T-helper 2 cell treated with Interferon-gamma antibody and Interleukin-4, amounts not matched to agents 5 μg/mL and 100 μg/mL, for 36 hours (primary cell): Measurements from ENCODE around the gene ATP8B3.
"Not testable (repeated sequence)": the region's sequence is repeated elsewhere in the genome, so short reads cannot be mapped to it uniquely, and the experiment has no call there.

ENCODE experiments used
- DNase-seq: peaks from one replicate; pipeline ENCODE4 v3.0.0; 2021; ENCODE audit warnings: low spot score
- H3K27ac Mint-ChIP-seq: one replicate; pipeline ENCODE4 v1.8.0; 2021; ENCODE audit warnings: mild to moderate bottlenecking, mixed read lengths
- H3K27me3 Mint-ChIP-seq: one replicate; pipeline ENCODE4 v1.8.0; 2021; ENCODE audit warnings: low read depth, mixed read lengths
- H3K36me3 Mint-ChIP-seq: one replicate; pipeline ENCODE4 v1.8.0; 2021; ENCODE audit warnings: low read depth, mixed read lengths
- H3K4me1 Mint-ChIP-seq: one replicate; pipeline ENCODE4 v1.8.0; 2021; ENCODE audit warnings: low read depth, mixed read lengths
- H3K4me3 Mint-ChIP-seq: one replicate; pipeline ENCODE4 v1.8.0; 2022; ENCODE audit warnings: mild to moderate bottlenecking, moderate library complexity, mixed read lengths
- H3K9me3 Mint-ChIP-seq: one replicate; pipeline ENCODE4 v1.8.0; 2021; ENCODE audit warnings: mixed read lengths

ATP8B3 gene

DNA sequence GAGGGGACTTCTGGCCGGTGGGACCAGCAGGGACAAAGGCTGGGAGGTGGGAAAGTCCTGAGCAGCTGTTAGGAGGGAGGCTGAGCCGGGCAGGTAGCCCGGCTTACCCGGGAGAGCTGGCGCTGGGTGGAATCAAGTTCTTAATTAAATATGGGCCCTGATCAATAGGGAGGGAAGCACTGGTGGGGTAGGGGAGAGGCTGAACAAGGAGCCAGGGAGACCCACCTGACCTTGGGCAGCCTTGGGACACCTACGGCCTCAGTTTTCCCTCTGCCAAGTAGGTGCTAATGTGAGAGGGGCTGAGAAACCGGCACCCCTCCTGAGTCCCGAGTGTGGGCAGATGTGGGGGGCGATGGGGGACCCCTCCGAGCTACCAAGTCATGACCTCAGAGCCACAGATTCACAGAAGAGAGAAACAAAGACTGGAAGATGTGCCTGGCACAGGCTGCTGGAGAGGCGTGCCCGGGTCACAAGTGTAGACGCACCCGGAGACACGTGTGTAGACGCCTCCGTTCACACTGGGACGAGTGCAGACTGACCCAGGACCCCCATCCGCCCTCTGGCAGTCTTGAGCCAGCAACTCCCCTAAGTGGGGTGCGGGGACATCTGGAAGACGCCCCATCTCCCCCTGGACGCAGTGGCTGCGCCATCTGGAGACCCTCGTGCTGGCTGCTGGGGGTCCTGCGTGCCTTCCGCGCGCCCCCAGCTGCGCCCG, 50.4 kb downstream of the ATP8B3 start:
- H3K4me1 Mint-ChIP-seq, result peaks cover 2% of the 10 kb centered on the region
- no peaks in the 10 kb centered on the region for H3K9me3 Mint-ChIP-seq
- peak overlapping the region; percentile 60 for H3K27ac Mint-ChIP-seq
- H3K4me3 Mint-ChIP-seq, result no peak overlapping the region
- H3K36me3 Mint-ChIP-seq, result no peaks in the 10 kb centered on the region
- H3K27me3 Mint-ChIP-seq, result peaks cover 80% of the 10 kb centered on the region
- DNase-seq, result no peak

DNA sequence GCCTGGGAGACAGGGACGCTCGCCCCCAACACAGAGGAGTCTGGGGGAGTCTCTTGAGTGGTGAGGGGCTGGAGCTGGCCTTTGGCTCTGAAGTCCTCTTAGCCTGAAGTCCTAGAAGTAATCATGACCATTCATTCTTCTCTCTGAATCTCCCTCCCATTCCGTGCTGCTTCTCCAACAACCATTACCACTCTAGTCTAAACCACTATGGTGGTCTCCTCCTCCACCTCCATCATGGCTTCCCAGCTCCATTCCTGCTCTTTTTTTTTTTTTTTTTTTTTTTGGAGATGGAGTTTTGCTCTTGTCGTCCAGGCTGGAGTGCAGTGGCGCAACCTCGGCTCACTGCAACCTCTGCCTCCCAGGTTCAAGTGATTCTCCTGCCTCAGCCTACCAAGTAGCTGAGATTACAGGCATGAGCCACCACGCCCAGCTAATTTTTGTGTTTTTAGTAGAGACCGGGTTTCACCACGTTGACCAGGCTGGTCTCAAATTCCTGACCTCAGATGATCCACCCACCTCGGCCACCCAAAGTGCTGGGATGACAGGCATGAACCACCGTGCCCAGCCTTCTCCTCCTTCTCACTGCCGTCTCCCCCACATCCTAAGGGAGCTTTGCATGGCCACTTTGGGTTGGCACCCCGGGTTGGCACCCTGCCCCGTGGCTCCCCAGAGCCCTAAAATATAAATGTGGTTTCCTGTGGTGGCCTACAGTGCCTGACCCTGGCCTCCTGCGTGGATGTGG, 51.1 kb downstream of the ATP8B3 start:
- not testable (repeated sequence) for DNase-seq, H3K4me3 Mint-ChIP-seq, H3K4me1 Mint-ChIP-seq, H3K36me3 Mint-ChIP-seq, H3K27ac Mint-ChIP-seq, H3K9me3 Mint-ChIP-seq
- H3K27me3 Mint-ChIP-seq, result peaks cover 83% of the 10 kb centered on the region

DNA sequence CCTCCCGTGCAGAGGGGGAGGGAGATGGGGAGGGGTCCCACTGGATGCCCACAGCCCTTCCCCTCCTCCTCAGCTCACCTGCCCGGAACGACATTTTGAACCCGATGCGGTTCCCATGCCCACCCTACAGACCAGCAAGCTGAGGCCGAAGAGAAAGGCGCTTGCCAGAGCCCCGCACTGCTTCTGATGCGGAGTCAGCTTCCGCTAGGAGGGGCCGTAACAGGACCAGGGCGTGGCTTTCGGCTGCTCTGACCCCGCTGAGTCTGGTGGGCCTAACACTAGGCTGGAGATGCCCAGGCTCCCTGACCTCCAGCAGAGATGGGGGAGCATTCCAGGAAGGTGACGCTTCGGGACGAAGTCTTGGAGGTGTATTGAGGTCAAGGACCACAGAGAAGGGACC, 52.1 kb downstream of the ATP8B3 start:
- no peak overlapping the region for H3K4me3 Mint-ChIP-seq
- no peak overlapping the region for H3K27ac Mint-ChIP-seq
- peaks cover 79% of the 10 kb centered on the region for H3K27me3 Mint-ChIP-seq
- H3K4me1 Mint-ChIP-seq, result peaks cover 4% of the 10 kb centered on the region
- no peaks in the 10 kb centered on the region for H3K9me3 Mint-ChIP-seq
- DNase-seq, result no peak
- peaks cover 1% of the 10 kb centered on the region for H3K36me3 Mint-ChIP-seq

DNA sequence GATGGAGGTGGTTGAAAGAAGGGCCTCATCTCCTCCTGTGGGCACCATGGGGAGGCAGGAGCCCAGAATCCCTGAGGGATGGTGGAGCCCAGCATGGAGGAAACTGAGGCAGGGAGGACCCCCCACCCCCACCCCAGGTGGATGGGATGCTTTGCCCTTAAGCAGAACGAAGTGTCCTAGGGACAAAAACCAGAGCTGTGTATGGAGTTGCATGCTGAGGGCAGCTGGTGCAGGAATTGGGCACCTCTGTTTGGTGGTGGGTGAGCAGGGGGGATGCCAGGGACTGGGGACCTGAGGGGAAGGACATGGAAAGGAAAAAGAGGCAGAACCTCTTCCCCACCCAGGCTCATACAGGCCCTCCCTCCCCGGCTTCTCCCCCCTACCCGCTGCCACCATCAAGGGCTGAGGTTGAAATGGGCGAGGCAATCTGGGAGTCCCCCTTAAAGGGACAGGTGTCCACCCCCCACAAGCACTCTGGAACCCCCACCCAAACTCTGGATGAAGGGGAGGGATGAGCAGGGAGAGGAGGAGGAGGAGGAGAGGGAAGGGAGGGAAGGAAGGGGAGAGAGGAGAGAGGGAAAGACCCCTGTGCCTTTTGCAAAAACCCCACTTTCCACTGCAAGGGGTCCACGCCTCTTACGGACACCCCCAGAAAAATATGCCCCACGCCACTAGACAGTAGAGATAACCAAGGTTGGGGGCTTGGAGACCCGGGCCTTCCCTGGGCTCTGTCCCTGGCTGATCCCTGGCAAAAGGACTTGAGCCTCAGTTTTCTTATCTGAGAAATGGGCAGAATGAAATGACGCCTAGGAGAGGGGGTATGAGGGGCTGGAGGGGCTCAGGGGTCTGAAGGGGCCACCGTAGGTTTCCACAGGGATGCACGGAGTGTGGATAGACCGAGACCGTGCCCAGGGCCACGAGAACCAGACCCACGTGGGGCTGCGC, 52.8 kb downstream of the ATP8B3 start:
- H3K27me3 Mint-ChIP-seq, result peaks cover 75% of the 10 kb centered on the region

DNA sequence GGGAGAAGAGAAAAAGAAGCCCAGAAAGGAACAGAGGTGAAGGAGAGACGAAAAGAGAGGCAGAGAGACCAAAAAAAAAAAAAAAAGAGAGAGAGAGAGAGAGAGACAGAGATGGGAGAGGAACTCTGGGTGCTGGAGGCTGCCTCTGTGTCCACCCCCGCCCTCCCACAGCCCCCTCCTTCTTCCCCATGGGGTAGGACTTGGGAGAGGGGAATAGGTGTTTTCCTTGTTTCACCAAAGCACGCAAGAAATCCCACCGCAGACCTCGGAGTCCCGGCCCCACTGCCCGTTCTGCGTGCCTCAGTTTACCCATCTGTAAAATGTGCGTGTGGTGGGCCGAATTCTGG, 53.9 kb downstream of the ATP8B3 start:
- Mint-ChIP-seq H3K4me3 (no peak overlapping the region), H3K27ac (no peak overlapping the region), H3K9me3 (no peaks in the 10 kb centered on the region), H3K27me3 (peaks cover 67% of the 10 kb centered on the region), H3K4me1 (peaks cover 4% of the 10 kb centered on the region), H3K36me3 (peaks cover 3% of the 10 kb centered on the region)
- DNase-seq, result no peak

More for the DNA sequence above, 52.8 kb downstream of the ATP8B3 start:
- no peak for DNase-seq
- Mint-ChIP-seq H3K36me3 (peaks cover 3% of the 10 kb centered on the region), H3K27ac (no peak overlapping the region), H3K4me1 (peaks cover 4% of the 10 kb centered on the region), H3K4me3 (no peak overlapping the region), H3K9me3 (no peaks in the 10 kb centered on the region)

DNA sequence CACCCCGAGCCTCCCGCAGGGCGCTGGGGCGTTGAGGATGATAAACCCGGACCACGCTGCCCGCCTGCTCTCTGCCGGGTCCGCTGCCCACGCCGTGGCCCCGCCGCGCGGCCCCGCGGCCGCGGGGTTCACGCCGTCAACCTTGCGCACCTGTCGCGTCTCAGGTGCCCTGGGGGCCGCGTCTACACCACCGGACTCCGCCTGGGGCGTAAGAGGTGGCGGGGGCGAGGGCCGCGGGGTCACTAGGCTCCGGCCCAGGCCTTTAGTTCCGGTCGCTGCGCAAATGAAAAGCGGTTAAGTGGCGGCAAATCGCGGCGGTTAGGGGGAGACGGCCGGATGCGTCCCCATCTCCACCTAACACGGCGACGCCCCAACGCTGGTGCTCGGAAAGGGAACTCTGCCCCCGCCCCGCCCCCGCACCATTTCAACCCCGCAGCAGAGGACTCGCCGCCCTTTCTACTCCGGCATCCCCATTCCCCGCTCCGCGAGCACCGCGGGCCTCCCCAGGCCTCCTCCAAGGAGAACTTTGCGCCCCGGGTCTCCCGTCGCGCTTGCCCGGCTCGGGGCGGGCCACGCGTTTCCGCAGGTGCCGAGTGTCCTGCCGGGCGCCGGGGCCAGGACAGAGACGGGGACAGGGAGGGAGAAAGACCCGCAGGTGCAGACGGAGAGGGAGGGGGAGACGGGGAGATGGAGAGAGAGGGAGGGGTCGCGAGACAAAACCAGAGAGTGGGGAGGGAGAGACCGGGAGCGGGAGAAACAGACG, 54.4 kb downstream of the ATP8B3 start:
- Mint-ChIP-seq H3K36me3 (peaks cover 3% of the 10 kb centered on the region), H3K9me3 (no peaks in the 10 kb centered on the region), H3K4me3 (no peak overlapping the region), H3K27me3 (peaks cover 67% of the 10 kb centered on the region), H3K4me1 (peaks cover 4% of the 10 kb centered on the region), H3K27ac (peak overlapping the region; percentile 82)
- DNase-seq, result no peak

DNA sequence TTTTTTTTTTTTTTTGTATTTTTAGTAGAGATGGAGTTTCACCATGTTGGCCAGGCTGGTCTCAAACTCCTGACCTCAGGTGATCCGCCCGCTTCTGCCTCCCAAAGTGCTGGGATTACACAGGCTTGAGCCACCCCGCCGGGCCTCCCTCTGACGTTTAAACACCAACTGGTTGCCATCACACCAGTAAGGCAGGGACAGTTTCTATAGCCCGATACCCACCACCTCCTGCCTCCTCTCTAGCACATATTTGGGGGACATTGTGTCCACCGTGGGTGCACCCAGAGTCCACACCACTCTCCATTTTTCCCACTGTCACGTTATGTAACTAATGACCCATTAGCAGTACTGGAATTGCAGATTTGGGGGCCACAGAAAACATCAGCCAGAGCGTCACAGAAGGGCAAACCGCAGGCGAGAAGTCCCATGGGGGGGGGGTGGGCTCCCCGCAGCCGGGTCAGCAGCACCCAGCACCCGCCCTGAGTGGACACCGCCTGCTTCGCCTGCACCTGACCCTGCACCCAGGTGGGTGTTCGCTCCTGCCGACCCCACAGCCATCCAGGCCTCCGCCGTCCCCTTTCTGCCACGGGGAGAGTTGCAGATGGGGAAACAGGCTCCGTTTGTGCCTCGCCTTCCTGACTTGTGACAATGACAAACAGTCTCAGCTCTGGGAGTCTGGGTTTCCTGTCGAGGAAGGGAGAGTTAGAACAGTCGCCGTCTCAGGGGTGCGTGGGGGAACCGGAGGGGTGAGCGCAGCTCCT, 55.2 kb downstream of the ATP8B3 start:
- Mint-ChIP-seq H3K4me3 (no peak overlapping the region), H3K9me3 (no peaks in the 10 kb centered on the region), H3K27ac (peak overlapping the region; percentile 82), H3K4me1 (peaks cover 4% of the 10 kb centered on the region), H3K36me3 (peaks cover 3% of the 10 kb centered on the region), H3K27me3 (peaks cover 73% of the 10 kb centered on the region)
- no peak for DNase-seq

DNA sequence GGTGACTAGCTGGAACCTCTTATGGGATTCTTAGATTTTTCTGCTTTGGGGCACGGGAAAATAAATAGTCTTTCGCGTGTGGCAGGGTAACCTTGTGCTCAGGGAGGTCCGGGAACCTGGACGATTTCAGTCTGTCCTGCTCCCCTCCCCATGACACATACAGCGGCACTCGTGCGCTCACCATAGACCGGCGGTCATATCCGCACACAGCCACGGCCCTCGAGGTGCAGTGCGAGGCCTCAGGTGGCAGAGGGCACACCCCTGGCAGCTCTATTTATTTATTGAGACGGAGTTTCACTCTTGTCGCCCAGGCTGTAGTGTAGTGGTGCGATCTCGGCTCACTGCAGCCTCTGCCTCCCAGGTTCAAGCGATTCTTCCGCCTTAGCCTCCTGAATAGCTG, 55.8 kb downstream of the ATP8B3 start:
- no peak for DNase-seq
- H3K9me3 Mint-ChIP-seq, result no peaks in the 10 kb centered on the region
- H3K36me3 Mint-ChIP-seq, result peaks cover 3% of the 10 kb centered on the region
- H3K4me3 Mint-ChIP-seq, result no peak overlapping the region
- H3K27me3 Mint-ChIP-seq, result peaks cover 73% of the 10 kb centered on the region
- peaks cover 4% of the 10 kb centered on the region for H3K4me1 Mint-ChIP-seq
- H3K27ac Mint-ChIP-seq, result no peak overlapping the region

DNA sequence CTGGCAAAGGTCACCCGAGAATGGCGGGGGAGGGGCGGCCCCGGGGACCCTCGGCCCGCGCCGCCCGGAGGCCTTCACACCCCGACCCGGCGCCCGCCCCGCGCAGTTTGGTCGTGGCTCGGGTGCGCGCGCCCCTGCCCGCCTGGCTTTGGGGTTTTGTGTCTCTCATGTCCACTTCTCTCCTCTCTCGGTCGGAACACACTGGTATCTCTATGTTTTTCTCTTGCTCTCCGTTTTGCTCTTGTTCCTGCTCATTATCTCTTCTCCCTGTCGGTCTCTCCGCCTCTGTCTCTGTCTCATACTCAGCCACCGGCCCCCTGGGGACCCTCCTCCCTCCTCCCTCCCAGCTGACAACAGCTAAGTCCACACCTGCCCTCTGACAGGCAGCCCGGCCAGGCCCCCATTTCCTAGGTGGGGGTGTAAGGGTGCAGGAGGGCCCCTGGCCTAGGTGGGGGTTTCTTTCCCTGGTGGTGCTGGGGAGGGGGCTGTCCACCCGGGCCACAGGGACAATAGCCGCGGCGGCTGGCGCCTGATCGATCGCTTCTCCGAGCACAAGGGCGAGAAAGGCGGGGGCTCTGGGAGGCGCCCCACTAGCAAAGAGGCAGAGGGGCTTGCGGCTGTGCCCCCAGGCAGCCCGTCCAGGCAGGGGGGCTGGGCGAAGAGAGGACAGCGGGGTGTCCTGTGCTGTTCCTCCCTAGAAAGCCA, 56.5 kb downstream of the ATP8B3 start:
- Mint-ChIP-seq H3K4me1 (peaks cover 4% of the 10 kb centered on the region), H3K9me3 (no peaks in the 10 kb centered on the region), H3K4me3 (peak overlapping the region; percentile 30), H3K27ac (peak overlapping the region; percentile 83), H3K36me3 (peaks cover 3% of the 10 kb centered on the region), H3K27me3 (peaks cover 73% of the 10 kb centered on the region)
- no peak for DNase-seq

DNA sequence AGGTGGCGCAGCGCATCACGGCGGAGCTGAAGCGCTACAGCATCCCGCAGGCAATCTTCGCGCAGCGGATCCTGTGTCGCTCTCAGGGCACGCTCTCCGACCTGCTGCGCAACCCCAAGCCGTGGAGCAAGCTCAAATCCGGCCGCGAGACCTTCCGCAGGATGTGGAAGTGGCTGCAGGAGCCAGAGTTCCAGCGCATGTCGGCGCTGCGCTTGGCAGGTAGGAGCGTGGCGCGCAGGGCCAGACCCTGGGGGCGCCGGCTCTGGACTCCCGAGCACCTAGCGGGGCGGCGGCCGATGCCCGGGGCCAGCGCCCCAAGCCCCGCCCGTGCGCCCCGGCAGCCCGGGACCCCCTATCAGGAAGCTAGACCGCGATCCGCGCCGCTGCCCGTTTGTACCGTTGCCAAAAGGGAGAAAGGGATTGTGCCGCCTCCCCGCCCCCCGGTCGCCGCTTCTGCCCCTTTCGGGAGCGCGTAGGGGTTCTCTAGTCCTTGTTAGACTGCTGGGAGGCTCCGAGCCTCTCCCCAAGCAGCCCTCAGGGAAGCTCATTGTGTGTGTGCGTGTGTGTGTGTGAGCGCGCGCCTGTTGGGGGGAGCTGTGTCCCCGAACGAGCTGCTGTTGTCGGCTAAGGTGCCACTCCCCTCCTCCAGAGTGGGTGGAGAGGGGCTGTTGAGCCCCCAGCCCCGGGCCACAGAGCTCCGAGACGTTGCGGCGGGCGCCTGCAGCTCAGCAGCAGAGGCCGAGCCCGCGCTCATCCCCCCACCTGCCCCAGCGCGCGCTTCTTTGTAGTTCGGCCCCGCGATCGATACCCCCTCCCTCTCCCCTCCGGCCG, 57.2 kb downstream of the ATP8B3 start:
- Mint-ChIP-seq H3K4me3 (no peak overlapping the region), H3K27me3 (peaks cover 73% of the 10 kb centered on the region), H3K27ac (peak overlapping the region; percentile 84), H3K9me3 (no peaks in the 10 kb centered on the region), H3K4me1 (peaks cover 8% of the 10 kb centered on the region), H3K36me3 (peaks cover 3% of the 10 kb centered on the region)
- DNase-seq, result no peak

DNA sequence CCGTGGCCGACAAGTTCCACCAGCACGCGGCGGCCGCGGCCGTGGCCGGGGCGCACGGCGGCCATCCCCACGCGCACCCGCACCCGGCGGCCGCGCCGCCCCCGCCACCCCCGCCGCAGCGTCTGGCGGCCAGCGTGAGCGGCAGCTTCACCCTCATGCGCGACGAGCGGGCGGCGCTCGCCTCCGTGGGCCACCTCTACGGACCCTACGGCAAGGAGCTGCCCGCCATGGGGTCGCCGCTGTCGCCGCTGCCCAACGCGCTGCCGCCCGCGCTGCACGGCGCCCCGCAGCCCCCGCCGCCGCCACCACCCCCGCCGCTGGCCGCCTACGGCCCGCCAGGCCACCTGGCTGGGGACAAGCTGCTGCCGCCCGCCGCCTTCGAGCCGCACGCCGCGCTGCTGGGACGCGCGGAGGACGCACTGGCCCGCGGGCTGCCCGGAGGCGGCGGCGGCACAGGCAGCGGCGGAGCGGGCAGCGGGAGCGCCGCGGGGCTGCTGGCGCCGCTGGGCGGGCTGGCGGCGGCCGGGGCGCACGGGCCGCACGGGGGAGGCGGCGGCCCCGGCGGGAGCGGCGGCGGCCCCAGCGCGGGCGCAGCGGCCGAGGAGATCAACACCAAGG, 57.9 kb downstream of the ATP8B3 start:
- Mint-ChIP-seq H3K36me3 (peaks cover 3% of the 10 kb centered on the region), H3K4me3 (no peak overlapping the region), H3K4me1 (peaks cover 8% of the 10 kb centered on the region), H3K9me3 (no peaks in the 10 kb centered on the region), H3K27me3 (peaks cover 68% of the 10 kb centered on the region), H3K27ac (no peak overlapping the region)
- no peak for DNase-seq
